Activated T-helper 2 cell treated with anti-CD3 and anti-CD28 coated beads, Interferon-gamma antibody, Interleukin-2, Interleukin-4, amounts not matched to agents 10 μg/mL and 5 μg/mL and 100 μg/mL, durations not matched to agents 14 hours and 24 hours and 36 hours (primary cell): Measurements from ENCODE around the gene MTHFR. TPM values are rescaled to one million over a fixed set of nuclear protein-coding genes. Genes with fewer than 3 reads are reported as not detected.

Experiments used
- DNase-seq: peaks from one replicate; pipeline ENCODE4 v3.0.0; 2021; ENCODE audit warnings: low spot score
- H3K27ac Mint-ChIP-seq: one replicate; pipeline ENCODE4 v1.8.0; 2021; ENCODE audit warnings: mixed read lengths
- H3K27me3 Mint-ChIP-seq: one replicate; pipeline ENCODE4 v1.8.0; 2021; ENCODE audit warnings: low read depth, mixed read lengths
- H3K36me3 Mint-ChIP-seq: one replicate; pipeline ENCODE4 v1.8.0; 2021; ENCODE audit warnings: low read depth, mixed read lengths
- H3K4me1 Mint-ChIP-seq: one replicate; pipeline ENCODE4 v1.8.0; 2021; ENCODE audit warnings: low read depth, mixed read lengths
- H3K4me3 Mint-ChIP-seq: one replicate; pipeline ENCODE4 v1.8.0; 2021; ENCODE audit warnings: low read depth, mild to moderate bottlenecking, moderate library complexity, mixed read lengths
- H3K9me3 Mint-ChIP-seq: one replicate; pipeline ENCODE4 v1.8.0; 2021; ENCODE audit warnings: mixed read lengths
- intact Hi-C: fragments of 100-400 bp; cut with micrococcal nuclease; formaldehyde crosslinking; loops from one replicate; pipeline ENCODE4 v1.15.1; 2023
- total RNA-seq: library from RNA; stranded (reverse); gene quantifications from 2 replicates; pipeline ENCODE4 v1.2.3, GENCODE V29; 2022

MTHFR gene
- total RNA-seq, 1 donor from 2014 or later: 18.8 TPM

GRCh38 chr1:11839727-11840705 lies 34.3 kb upstream of the MTHFR start:
- no peaks in the 10 kb centered on the region for H3K27me3 Mint-ChIP-seq
- intact Hi-C loops: loop anchor here (5.0 kb wide), 1 partner anchor 67 kb away; no protein-coding TSS in a partner anchor

GRCh38 chr1:11838349-11839272 lies 32.8 kb upstream of the MTHFR start:
- DNase-seq: peak; percentile 59
- H3K27ac Mint-ChIP-seq: no peak overlapping the region
- intact Hi-C loops: loop anchor here (1.0 to 5.0 kb wide), 2 partner anchors 56 to 69 kb away; no protein-coding TSS in a partner anchor
- H3K4me1 Mint-ChIP-seq: peaks cover 3% of the 10 kb centered on the region
- no peaks in the 10 kb centered on the region for H3K9me3 Mint-ChIP-seq
- H3K4me3 Mint-ChIP-seq: no peak overlapping the region
- H3K36me3 Mint-ChIP-seq: peaks cover 57% of the 10 kb centered on the region
- H3K27me3 Mint-ChIP-seq: no peaks in the 10 kb centered on the region

More at GRCh38 chr1:11839727-11840705, 34.3 kb upstream of the MTHFR start:
- Mint-ChIP-seq H3K9me3 (no peaks in the 10 kb centered on the region), H3K4me3 (no peak overlapping the region), H3K36me3 (peaks cover 54% of the 10 kb centered on the region), H3K4me1 (peaks cover 3% of the 10 kb centered on the region), H3K27ac (no peak overlapping the region)
- DNase-seq: no peak

DNA sequence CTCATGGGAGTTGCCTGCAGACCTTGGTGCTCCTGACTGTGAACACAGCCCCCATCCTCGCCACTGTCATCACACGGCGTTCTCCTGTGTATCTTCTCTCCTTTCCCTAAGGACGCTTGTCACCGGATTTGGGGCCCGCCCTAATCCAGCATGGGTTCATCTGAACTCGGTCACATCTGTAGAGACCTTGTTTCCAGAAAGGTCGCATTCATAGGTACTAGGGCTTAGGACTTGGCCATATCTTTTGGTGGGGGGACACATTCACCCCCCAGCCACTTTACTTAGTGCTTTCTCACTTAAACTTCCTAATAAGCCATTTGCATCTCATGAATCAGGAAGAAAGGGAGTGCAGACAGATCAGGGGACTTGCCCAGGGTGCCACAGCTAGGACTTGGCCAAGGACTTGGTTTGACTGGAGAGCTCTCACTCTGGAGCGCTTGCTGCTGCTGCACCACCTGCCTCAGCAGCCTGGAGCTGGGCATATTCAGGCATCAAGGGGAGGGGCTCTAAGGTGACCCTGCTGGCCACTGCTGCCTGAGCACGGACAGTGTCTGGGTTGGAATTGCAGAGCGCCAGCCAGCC lies 32.1 kb upstream of the MTHFR start:
- intact Hi-C loops: loop anchor here (1.0 to 5.0 kb wide), 2 partner anchors 56 to 69 kb away; no protein-coding TSS in a partner anchor
- Mint-ChIP-seq H3K9me3 (no peaks in the 10 kb centered on the region), H3K27me3 (no peaks in the 10 kb centered on the region)

DNA sequence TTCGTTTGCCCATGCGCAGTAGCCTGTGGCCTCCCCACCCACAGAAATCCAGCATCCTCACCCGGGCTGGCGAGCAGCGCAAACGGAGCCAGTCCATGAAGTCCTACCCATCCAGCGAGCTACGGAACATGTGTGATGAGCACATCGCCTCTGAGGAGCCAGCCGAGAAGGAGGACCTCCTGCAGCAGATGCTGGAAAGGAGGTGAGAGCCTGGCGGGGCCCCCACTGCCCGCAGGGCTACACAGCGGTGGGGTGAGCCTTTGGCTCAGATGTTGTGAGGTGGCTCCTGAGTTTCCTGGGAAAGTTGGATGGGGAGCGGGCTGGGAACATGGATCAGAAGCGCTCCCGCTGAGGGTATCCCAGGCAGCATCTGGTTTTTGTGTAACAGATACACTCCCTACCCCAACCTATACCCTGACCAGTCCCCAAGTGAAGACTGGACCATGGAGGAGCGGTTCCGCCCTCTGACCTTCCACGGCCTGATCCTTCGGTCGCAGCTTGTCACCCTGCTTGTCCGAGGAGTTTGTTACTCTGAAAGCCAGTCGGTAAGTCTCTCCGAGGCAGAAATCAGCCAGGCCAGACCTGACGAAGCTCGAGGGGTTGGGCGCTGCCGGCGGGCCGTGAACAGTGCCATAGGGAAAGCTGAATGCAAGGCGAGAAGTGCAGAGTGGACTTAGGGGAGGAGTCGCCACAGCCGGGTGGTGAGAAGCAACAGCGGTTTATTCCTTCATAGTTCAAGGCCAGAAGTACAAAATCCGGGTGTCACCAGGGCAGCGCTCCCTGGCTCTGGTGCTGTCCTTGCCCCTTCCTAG lies 31.4 kb upstream of the MTHFR start:
- H3K4me3 Mint-ChIP-seq: no peak overlapping the region
- peaks cover 3% of the 10 kb centered on the region for H3K4me1 Mint-ChIP-seq
- intact Hi-C loops: loop anchor here (5.0 kb wide), 1 partner anchor 70 kb away; no protein-coding TSS in a partner anchor
- H3K36me3 Mint-ChIP-seq: peaks cover 51% of the 10 kb centered on the region
- H3K27me3 Mint-ChIP-seq: no peaks in the 10 kb centered on the region
- DNase-seq: no peak
- H3K27ac Mint-ChIP-seq: no peak overlapping the region
- H3K9me3 Mint-ChIP-seq: no peaks in the 10 kb centered on the region

More for the DNA sequence above, 32.1 kb upstream of the MTHFR start:
- Mint-ChIP-seq H3K4me1 (peaks cover 3% of the 10 kb centered on the region), H3K36me3 (peaks cover 54% of the 10 kb centered on the region), H3K27ac (no peak overlapping the region), H3K4me3 (no peak overlapping the region)
- no peak for DNase-seq

GRCh38 chr1:11835441-11836225 lies 29.9 kb upstream of the MTHFR start:
- DNase-seq: no peak
- Mint-ChIP-seq H3K4me1 (peaks cover 3% of the 10 kb centered on the region), H3K36me3 (peaks cover 37% of the 10 kb centered on the region), H3K9me3 (no peaks in the 10 kb centered on the region), H3K27ac (no peak overlapping the region), H3K4me3 (no peak overlapping the region), H3K27me3 (no peaks in the 10 kb centered on the region)
- intact Hi-C loops: loop anchor here (5.0 kb wide), 1 partner anchor 72 kb away; no protein-coding TSS in a partner anchor

DNA sequence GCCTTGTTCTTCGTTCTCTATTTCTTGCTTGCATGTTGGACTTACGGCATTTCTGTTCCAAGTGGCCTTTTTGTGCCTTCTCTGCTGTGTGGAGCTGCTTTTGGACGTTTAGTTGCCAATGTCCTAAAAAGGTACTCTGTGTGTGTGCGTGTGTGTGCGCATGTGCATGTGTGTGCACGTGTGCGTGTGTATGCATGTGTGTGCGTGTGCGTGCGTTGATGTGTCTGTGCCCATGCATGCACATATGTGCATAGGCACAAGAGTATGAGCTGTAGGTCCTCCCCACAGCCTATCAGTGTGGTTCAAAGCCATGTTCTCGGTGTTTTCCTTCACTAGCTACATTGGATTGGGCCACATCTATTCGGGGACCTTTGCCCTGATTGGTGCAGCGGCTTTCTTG lies 28.1 kb upstream of the MTHFR start:
- intact Hi-C loops: no loop called here
- Mint-ChIP-seq H3K4me3 (no peak overlapping the region), H3K9me3 (no peaks in the 10 kb centered on the region), H3K4me1 (peaks cover 3% of the 10 kb centered on the region), H3K27me3 (no peaks in the 10 kb centered on the region), H3K27ac (no peak overlapping the region), H3K36me3 (peaks cover 41% of the 10 kb centered on the region)
- no peak for DNase-seq

DNA sequence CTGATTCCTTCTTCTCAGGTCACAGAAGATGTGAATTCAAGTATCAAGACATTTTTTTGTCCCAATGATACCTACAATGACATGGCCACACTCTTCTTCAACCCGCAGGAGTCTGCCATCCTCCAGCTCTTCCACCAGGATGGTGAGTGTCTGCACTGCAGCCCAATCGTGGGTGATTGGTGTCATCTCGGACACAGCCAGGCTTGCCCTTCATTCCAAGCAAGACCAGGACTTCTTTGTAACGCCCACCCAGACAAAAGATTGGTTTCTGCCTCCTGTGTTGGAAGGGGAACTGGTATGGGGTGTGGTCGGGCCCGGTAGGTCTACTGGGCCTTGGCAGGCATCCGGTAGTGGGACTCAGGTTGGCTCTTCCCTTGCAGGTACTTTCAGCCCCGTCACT lies 27.7 kb upstream of the MTHFR start:
- Mint-ChIP-seq H3K36me3 (peaks cover 41% of the 10 kb centered on the region), H3K9me3 (no peaks in the 10 kb centered on the region), H3K4me3 (no peak overlapping the region), H3K27ac (no peak overlapping the region), H3K4me1 (peaks cover 2% of the 10 kb centered on the region), H3K27me3 (no peaks in the 10 kb centered on the region)
- DNase-seq: no peak
- intact Hi-C loops: no loop called here

DNA sequence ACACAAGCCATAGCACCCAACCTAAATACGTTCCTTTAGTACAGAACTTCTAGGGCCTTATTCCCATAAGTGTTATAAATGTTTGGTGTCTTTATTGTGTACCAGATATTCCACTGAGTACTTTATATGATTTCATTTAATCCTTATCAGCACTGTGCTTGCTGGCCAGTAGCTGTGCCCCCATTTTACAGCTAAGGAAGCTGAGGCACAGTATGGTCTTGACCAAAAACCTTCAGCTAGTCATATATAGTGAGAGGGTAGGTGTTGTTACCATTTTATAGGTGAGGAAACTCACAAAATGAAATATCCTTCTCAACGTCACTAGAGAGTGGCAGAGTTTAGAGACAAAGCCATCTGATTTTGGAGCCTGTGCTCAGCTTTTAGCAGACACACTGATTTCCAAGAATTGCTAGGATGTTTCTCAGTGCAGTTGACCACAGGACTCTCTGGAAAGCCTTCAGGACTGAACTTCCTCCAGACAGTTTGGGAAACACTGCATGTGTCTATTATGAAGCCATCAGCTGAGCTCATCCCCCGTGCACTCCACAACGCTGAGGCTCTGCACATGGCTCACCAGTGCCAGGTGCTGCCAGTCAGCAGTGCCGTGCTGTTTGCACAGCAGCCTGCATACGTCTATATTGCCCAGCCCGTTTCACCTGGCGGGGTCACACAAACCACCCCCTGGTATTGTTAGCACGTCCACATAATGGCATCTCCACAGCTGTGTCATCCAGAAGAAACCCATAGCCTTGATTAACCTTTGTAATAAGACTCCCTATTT lies 26.4 kb upstream of the MTHFR start:
- H3K4me3 Mint-ChIP-seq: no peak overlapping the region
- no peak overlapping the region for H3K27ac Mint-ChIP-seq
- H3K27me3 Mint-ChIP-seq: no peaks in the 10 kb centered on the region
- no peaks in the 10 kb centered on the region for H3K9me3 Mint-ChIP-seq
- H3K36me3 Mint-ChIP-seq: peaks cover 45% of the 10 kb centered on the region
- intact Hi-C loops: no loop called here
- DNase-seq: no peak
- no peaks in the 10 kb centered on the region for H3K4me1 Mint-ChIP-seq

DNA sequence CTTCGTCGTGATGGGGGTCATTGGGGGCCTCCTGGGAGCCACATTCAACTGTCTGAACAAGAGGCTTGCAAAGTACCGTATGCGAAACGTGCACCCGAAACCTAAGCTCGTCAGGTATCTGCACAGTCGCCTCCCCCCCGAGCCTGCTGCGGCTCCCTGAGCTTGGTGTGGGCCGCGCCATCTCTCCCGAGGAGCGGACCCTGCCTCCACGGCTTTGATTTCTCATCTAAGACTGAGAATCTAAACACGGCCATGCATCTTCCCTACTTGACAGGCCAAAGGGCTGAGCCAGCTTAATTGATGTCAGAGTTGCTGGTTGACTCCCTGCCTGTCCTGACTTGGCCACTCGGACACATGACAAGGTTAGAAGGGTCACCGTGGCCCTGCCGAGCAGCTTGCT lies 22.7 kb upstream of the MTHFR start:
- H3K36me3 Mint-ChIP-seq: peaks cover 30% of the 10 kb centered on the region
- no peaks in the 10 kb centered on the region for H3K9me3 Mint-ChIP-seq
- H3K4me1 Mint-ChIP-seq: no peaks in the 10 kb centered on the region
- H3K27me3 Mint-ChIP-seq: no peaks in the 10 kb centered on the region
- intact Hi-C loops: no loop called here
- DNase-seq: no peak
- H3K4me3 Mint-ChIP-seq: no peak overlapping the region
- no peak overlapping the region for H3K27ac Mint-ChIP-seq

GRCh38 chr1:11826946-11827345 lies 21.2 kb upstream of the MTHFR start:
- Mint-ChIP-seq H3K27me3 (no peaks in the 10 kb centered on the region), H3K36me3 (peaks cover 34% of the 10 kb centered on the region), H3K27ac (no peak overlapping the region), H3K9me3 (no peaks in the 10 kb centered on the region), H3K4me1 (no peaks in the 10 kb centered on the region), H3K4me3 (no peak overlapping the region)
- no peak for DNase-seq
- intact Hi-C loops: no loop called here

DNA sequence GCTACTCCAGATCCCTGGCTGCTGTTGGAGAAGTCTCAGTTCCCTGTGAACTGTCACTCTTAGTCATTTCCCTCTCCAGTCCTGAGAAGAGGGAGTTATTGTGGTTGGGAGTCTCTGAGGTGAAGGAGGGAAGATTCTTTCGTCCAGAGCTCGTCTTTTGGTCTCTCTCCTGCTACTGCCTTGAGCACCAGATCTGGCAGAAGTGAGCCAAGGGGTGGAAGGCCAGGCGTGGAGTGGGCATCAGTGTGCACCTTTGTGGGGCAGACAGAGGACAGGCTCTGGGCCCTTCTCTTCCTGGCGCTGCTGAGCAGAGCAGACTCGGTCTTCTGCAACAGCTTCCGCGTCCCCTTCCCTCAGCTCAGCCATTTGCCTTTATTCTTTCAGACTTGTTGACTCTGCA lies 19.4 kb upstream of the MTHFR start:
- Mint-ChIP-seq H3K27ac (no peak overlapping the region), H3K27me3 (no peaks in the 10 kb centered on the region), H3K36me3 (peaks cover 41% of the 10 kb centered on the region), H3K4me3 (no peak overlapping the region), H3K4me1 (no peaks in the 10 kb centered on the region), H3K9me3 (no peaks in the 10 kb centered on the region)
- no peak for DNase-seq
- intact Hi-C loops: no loop called here
